RWPE2 (cell line): ENCODE data around the gene IRF7.

Experiments
- ATAC-seq: fragments of 200-7000 bp; cut with Tn5 transposase; 3 replicates; pipeline ENCODE4 v1.9.1; 2021; ENCODE audit warnings: low read depth
- DNase-seq: peaks from one replicate; pipeline ENCODE4 v3.0.0-alpha.2; 2020; ENCODE audit warnings: low spot score
- H3K27ac ChIP-seq: fragments of 450-650 bp; 2 replicates; pipeline ENCODE4 v1.5.1; 2017; ENCODE audit warnings: mild to moderate bottlenecking; ENCODE audit not compliant: poor library complexity, severe bottlenecking
- H3K27me3 ChIP-seq: fragments of 250-450 bp; sonication (Bioruptor Pico); 2 replicates; pipeline ENCODE4 v1.5.1; 2021; ENCODE audit warnings: mild to moderate bottlenecking, moderate library complexity; ENCODE audit not compliant: insufficient read depth, poor library complexity, severe bottlenecking
- H3K36me3 ChIP-seq: fragments of 250-450 bp; sonication (Bioruptor Pico); 2 replicates; pipeline ENCODE4 v1.5.1; 2020; ENCODE audit warnings: low read depth, mild to moderate bottlenecking, moderate library complexity
- H3K4me1 ChIP-seq: fragments of 250-450 bp; sonication (Bioruptor Pico); 2 replicates; pipeline ENCODE4 v1.5.1; 2021; ENCODE audit warnings: mild to moderate bottlenecking, moderate library complexity; ENCODE audit not compliant: insufficient read depth, poor library complexity, severe bottlenecking
- H3K4me3 ChIP-seq: fragments of 250-450 bp; sonication (Bioruptor Pico); 2 replicates; pipeline ENCODE4 v1.5.1; 2021; ENCODE audit warnings: mild to moderate bottlenecking, moderate library complexity; ENCODE audit not compliant: severe bottlenecking
- H3K9me3 ChIP-seq: fragments of 250-450 bp; sonication (Bioruptor Pico); 2 replicates; pipeline ENCODE4 v1.5.1; 2021; ENCODE audit warnings: mild to moderate bottlenecking, moderate library complexity; ENCODE audit not compliant: severe bottlenecking
- TF ChIP-seq, protein P1 (sequence below): fragments of 450-650 bp; IDR thresholded peaks from one replicate; pipeline ENCODE4 v1.5.1; 2017; ENCODE audit warnings: mild to moderate bottlenecking, moderate library complexity; ENCODE audit not compliant: poor library complexity, severe bottlenecking

Gene IRF7

GRCh38 chr11:584287-584686 lies 31.5 kb downstream of the IRF7 start:
- DNase-seq = no peak
- Histone ChIP-seq H3K27me3 (no peaks in the 10 kb centered on the region), H3K36me3 (peaks cover 64% of the 10 kb centered on the region), H3K9me3 (no peaks in the 10 kb centered on the region), H3K4me3 (no peak overlapping the region), H3K4me1 (peaks cover 4% of the 10 kb centered on the region), H3K27ac (no peak overlapping the region)
- TF ChIP-seq, protein P1, sequence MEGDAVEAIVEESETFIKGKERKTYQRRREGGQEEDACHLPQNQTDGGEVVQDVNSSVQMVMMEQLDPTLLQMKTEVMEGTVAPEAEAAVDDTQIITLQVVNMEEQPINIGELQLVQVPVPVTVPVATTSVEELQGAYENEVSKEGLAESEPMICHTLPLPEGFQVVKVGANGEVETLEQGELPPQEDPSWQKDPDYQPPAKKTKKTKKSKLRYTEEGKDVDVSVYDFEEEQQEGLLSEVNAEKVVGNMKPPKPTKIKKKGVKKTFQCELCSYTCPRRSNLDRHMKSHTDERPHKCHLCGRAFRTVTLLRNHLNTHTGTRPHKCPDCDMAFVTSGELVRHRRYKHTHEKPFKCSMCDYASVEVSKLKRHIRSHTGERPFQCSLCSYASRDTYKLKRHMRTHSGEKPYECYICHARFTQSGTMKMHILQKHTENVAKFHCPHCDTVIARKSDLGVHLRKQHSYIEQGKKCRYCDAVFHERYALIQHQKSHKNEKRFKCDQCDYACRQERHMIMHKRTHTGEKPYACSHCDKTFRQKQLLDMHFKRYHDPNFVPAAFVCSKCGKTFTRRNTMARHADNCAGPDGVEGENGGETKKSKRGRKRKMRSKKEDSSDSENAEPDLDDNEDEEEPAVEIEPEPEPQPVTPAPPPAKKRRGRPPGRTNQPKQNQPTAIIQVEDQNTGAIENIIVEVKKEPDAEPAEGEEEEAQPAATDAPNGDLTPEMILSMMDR = no peak
- no peak for ATAC-seq

DNA sequence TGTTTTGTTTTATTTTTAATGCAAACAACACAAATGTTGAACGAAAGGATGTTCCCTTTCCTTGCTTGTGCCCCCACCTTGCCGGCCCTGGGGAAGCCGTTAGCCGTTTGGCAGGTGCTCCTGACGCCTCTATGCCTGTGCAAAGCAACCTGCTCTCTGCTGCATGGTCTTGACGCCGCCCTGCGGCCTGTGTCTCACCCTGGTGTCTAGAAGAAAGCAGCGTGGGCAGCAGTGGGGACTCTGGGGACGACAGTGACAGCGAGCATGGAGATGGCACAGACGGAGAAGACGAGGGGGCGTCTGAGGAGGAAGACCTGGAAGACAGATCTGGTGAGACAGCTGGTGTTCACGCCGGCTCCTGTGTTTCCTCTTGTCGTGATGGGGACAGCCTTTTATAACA lies 34.0 kb downstream of the IRF7 start:
- ATAC-seq (no peak), DNase-seq (no peak)
- TF ChIP-seq, protein P1 = no peak
- Histone ChIP-seq H3K27ac (no peak overlapping the region), H3K4me3 (no peak overlapping the region), H3K9me3 (no peaks in the 10 kb centered on the region), H3K27me3 (no peaks in the 10 kb centered on the region), H3K4me1 (peaks cover 15% of the 10 kb centered on the region), H3K36me3 (peaks cover 56% of the 10 kb centered on the region)

- Histone ChIP-seq H3K36me3 (peaks cover 54% of the 10 kb centered on the region), H3K4me3 (no peak overlapping the region)
Measured at GRCh38 chr11:581342-581741, 34.4 kb downstream of the IRF7 start.

DNA sequence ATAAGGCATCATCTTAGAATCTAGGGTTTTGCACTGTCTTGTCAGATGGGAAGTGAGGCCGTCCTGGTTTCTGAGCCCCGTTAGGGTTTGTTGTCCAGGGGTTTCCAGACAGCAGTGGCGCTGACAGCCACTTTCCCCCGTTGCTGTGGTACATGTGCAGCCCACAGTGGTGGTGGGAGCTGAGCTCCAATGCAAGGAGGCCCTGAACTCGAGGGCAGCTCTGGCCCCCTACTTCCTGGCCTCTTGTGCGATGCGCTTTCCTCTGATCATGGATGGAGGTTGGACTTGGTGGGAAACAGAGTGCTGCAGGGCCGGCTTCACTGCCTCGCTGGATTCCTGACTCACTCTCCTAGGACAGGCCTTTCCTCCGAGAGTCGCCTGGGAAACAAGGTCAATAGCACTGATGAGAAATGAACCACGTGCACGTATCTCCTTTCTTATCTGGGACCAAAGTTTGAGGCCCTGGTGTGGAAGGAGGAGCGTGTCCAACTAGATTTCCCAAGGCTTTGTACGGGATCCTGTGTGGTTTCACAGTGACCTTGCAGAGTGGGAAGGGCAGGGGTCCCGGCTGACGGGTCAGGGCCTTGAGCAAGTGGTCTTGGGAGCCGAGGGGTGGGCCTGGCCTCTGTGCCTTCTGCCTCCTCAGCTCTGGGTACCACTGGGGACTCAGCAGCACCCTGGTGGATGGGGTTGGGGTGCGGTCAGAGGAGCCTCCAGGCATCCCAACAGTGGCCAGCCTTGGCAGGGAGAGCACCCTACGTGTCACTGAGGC lies 35.7 kb downstream of the IRF7 start:
- H3K27ac ChIP-seq = no peak overlapping the region
- H3K27me3 ChIP-seq = no peaks in the 10 kb centered on the region
- DNase-seq (no peak), ATAC-seq (no peak)
- H3K4me3 ChIP-seq = no peak overlapping the region
- peaks cover 47% of the 10 kb centered on the region for H3K36me3 ChIP-seq
- H3K4me1 ChIP-seq = peaks cover 15% of the 10 kb centered on the region
- TF ChIP-seq, protein P1 = no peak
- H3K9me3 ChIP-seq = no peaks in the 10 kb centered on the region

More at GRCh38 chr11:581342-581741, 34.4 kb downstream of the IRF7 start:
- Histone ChIP-seq H3K4me1 (peaks cover 15% of the 10 kb centered on the region), H3K9me3 (no peaks in the 10 kb centered on the region), H3K27me3 (no peaks in the 10 kb centered on the region), H3K27ac (no peak overlapping the region)
- no peak for ATAC-seq
- DNase-seq = no peak
- TF ChIP-seq, protein P1 = no peak
